Adipose tissue (tissue), 3 donors: ENCODE data around the gene SKA1. TPM values are rescaled to one million over a fixed set of nuclear protein-coding genes. Genes with fewer than 3 reads are reported as not detected.
"Not testable (repeated sequence)": the region's sequence is repeated elsewhere in the genome, so short reads cannot be mapped to it uniquely, and the experiment has no call there.

ENCODE experiments used
- H3K27ac ChIP-seq: one replicate; pipeline ENCODE4 v1.5.1; 2013; ENCODE audit warnings: low read depth, low read length
- WGBS, 3 donors: extraction: QIAGEN DNeasy Blood & Tissue Kit; methylation state at CpG; one replicate each; pipeline ENCODE4 v1.1.7; 2013; 5-methylcytosine and 5-hydroxymethylcytosine counted together
- polyA plus RNA-seq, 3 donors: library from polyadenylated mRNA; stranded (reverse); fragments of 200-250 nt; gene quantifications; one replicate each; pipeline ENCODE4 v1.2.3, GENCODE V29; 2013
- donor health status: healthy with polysubstance abuse.
- donor health status: Bipolar disorder and iron deficiency.
- donor health status: healthy.

SKA1 gene
- polyA plus RNA-seq, 3 donors, result 0.07 to 0.15 TPM; not detected in 1

DNA sequence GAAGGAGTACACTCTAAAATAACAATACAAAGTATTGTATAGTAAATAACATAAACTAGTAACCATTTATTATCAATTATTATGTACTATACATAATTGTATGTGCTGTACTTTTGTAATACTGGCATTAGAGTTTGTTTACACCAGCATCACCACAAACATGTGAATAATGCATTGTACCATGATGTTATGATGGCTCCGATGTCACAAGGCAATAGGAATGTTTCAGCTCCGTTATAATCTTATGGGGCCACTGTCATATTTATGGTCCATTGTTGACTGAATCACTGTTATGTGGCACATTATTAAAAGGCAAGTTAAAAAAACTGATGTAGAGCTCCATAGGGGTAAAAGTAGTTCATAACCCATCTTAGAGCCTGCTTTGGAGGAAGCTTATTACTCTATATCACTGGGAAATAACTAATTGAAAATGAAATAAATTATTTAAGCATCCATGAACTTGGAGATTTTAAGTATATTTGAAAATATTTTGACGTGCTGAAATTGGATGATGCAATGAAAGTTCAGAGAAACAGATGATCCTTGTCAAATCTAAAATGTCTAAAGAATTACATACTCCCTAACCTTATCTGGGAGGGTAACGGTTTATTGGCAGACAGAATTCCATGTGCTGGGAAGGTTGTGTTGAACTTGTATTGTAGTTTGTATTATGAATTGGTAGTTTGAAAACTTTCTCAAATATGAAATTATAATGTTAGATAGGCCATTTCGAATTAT, 2.4 kb downstream of the SKA1 start:
- 71 to 85% (median 83%) methylated on average over 5 of the region's 5 CpGs for WGBS, 3 donors
- H3K27ac ChIP-seq, result no peak overlapping the region

DNA sequence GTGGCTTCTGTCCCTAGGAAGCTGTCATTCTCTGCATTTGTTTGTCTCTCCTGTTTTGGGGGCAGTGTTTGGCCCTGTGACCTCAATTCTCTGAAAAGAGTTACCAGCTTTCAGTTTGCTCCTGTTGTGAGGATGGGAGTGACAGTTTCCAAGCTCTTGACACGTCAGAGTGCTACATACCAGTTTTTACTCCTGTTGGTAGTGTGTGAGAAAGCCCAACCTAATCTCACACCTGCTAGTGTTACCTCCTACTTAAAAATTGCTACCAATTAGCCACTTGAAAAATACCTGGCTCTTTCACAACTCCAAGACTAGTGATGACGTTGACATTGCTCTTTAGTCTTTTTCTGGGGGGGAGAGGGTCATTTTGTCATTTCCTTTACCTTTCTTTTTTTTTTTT, 14.1 kb downstream of the SKA1 start:
- WGBS, 3 donors, result 48 to 78% (median 73%) methylated on average over 2 of the region's 2 CpGs
- H3K27ac ChIP-seq, result no peak overlapping the region

- 71 to 98% (median 96%) methylated on average over 3 of the region's 3 CpGs for WGBS, 3 donors
Measured at GRCh38 chr18:50393802-50394201, 19.0 kb downstream of the SKA1 start.

DNA sequence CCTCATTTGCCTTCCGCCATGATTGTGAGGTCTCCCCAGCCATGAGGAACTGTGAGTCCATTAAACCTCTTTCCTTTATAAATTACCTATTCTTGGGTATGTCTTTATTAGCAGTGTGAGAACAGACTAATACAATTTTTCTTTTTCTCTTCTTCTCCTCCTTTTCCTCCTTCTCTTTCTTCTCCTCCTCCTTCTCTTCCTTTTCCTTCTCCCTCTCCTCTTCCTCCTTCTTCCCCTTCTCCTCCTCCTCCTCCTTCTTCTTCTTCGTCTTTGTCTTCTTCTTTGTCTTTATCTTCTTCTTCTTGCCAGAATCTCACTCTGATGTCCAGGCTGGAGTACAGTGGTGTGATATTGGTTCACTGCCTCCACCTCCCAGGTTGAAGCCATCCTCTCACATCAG, 20.2 kb downstream of the SKA1 start:
- 87 to 97% (median 93%) methylated on average over 2 of the region's 2 CpGs for WGBS, 3 donors
- H3K27ac ChIP-seq, result no peak overlapping the region

More at GRCh38 chr18:50393802-50394201, 19.0 kb downstream of the SKA1 start:
- H3K27ac ChIP-seq, result no peak overlapping the region

- WGBS, 3 donors, result 76 to 90% (median 89%) methylated on average over 5 of the region's 5 CpGs
- no peak overlapping the region for H3K27ac ChIP-seq
Measured at GRCh38 chr18:50396005-50396660, 21.3 kb downstream of the SKA1 start.

DNA sequence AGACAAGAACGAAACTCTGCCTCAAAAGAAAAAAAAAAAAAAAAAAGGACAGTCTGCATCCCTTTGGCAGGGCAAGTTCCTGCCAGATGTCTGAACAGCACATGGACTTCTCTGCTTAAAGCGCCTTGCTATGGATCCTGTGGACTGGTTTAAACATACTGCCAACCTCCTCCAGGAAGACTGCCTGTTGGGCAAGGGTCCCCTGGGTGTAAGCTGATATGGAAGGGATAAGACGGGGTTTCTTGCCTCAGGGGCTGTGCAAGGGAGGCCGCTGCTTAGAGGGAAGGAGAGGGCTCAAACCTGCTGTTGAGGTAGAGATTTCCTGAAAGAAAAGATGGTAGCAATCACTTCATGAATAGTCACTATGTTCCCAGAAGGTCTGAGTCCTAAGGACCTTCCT, 22.2 kb downstream of the SKA1 start:
- 91 to 95% (median 95%) methylated on average over 4 of the region's 4 CpGs for WGBS, 3 donors
- H3K27ac ChIP-seq, result no peak overlapping the region

- WGBS, 3 donors, result 29 to 58% (median 40%) methylated on average over 10 of the region's 10 CpGs
- no peak overlapping the region for H3K27ac ChIP-seq
Measured at GRCh38 chr18:50398099-50398498, 23.3 kb downstream of the SKA1 start.

DNA sequence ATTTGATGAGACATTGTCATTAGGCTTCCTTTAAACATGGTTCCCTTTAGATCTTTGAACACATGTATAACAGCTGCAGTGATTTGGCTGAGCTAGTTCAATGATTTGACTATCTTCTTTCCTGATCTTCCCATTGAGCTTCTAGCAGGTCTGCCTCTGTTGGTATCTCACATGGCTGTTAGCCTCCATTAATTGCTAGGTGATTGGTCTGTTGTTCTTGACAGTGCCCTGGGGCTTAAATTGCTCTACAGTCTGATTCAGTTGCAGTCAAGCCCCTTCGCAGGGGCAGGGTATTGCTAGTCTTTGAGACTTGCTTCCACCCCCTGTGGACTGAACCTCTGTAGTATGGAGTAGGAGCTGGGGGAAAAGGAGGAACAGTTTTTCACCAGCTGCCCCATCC, 24.1 kb downstream of the SKA1 start:
- 74 to 96% (median 96%) methylated on average over 1 of the region's 1 CpG for WGBS, 3 donors
- H3K27ac ChIP-seq, result no peak overlapping the region

DNA sequence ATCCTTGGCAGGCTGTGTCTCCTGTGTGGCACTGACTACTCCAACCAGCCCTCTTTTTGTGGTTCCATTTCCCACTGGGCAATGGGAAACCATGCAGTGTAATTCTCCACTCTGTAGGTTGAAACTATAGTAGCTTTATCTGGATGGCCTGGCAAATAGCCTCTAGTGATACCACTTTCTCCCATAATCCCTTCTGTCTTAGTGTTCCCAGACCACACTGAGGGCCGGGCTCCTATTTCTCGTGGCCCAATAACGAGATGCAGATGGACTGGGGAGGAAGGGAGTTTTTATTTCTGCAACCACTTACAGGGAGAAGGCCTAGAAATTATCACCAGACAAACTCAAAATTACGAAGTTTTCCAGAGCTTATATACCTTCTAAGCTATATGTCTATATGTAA, 24.7 kb downstream of the SKA1 start:
- no peak overlapping the region for H3K27ac ChIP-seq
- WGBS, 3 donors, result 66 to 96% (median 84%) methylated on average over 4 of the region's 4 CpGs

- 56 to 64% (median 61%) methylated on average over 5 of the region's 5 CpGs for WGBS, 3 donors
- not testable (repeated sequence) for H3K27ac ChIP-seq
Measured at GRCh38 chr18:50400438-50400837, 25.6 kb downstream of the SKA1 start.

- 37 to 59% (median 46%) methylated on average over 18 of the region's 18 CpGs for WGBS, 3 donors
Measured at GRCh38 chr18:50401295-50401694, 26.4 kb downstream of the SKA1 start.

GRCh38 chr18:50401888-50402287, 27.0 kb downstream of the SKA1 start:
- H3K27ac ChIP-seq, result no peak overlapping the region
- WGBS, 3 donors, result 8 to 14% (median 10%) methylated on average over 19 to 21 of the region's 21 CpGs

More at GRCh38 chr18:50401295-50401694, 26.4 kb downstream of the SKA1 start:
- H3K27ac ChIP-seq, result no peak overlapping the region

- H3K27ac ChIP-seq, result not testable (repeated sequence)
- 52 to 60% (median 57%) methylated on average over 13 of the region's 13 CpGs for WGBS, 3 donors
Measured at GRCh38 chr18:50404752-50405581, 30.1 kb downstream of the SKA1 start.

DNA sequence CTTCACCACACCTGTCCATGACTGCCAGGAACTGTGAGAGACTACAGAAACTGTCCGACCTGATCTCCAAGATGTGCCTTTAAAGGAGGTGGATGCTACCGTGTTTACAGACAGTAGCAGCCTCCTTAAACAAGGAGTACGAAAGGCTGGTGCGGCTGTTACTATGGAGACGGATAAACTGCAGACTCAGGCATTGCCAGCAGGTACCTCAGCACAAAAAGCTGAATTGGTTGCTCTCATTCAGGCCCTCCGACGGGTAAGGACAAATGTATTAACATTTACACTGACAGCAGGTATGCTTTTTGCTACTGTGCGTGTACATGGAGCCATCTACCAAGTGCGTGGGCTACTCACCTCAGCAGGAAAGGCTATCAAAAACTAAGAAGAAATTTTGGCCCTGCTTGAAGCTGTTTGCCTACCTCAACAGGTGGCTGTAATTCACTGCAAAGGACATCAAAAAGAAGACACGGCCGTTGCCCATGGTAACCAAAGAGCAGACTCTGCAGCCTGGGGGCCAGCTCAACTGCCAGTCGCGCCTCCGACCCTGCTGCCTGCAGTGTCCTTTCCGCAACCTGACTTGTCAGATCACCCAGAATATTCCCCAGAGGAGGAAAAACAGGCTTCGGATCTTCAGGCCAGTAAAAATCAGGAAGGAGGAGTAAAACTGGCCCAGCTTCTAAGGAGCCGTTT, 30.9 kb downstream of the SKA1 start:
- 51 to 75% (median 54%) methylated on average over 17 of the region's 17 CpGs for WGBS, 3 donors
- no peak overlapping the region for H3K27ac ChIP-seq

- WGBS, 3 donors, result 63 to 70% (median 68%) methylated on average over 5 of the region's 5 CpGs
Measured at GRCh38 chr18:50409236-50409635, 34.4 kb downstream of the SKA1 start.

DNA sequence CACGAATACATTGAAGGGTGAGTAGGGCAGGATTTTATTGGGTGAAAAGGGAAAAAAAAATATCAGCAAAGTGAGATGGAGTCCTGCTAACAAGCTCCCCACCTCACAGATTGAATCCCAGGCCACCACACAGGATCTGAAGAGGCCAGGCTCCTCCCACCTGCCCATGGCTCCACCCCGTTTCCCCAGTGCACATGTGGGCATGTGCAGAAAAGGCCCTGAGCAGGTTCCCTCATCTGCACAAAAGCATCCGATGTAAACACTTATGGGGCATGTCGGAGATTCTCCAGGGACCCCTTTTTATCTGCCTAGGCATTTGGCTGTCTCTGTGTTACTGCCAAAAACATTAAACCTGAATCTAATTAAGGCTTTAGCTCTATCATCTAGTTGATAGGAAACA, 35.2 kb downstream of the SKA1 start:
- 57 to 82% (median 65%) methylated on average over 4 of the region's 4 CpGs for WGBS, 3 donors
- H3K27ac ChIP-seq, result no peak overlapping the region

More at GRCh38 chr18:50409236-50409635, 34.4 kb downstream of the SKA1 start:
- no peak overlapping the region for H3K27ac ChIP-seq

DNA sequence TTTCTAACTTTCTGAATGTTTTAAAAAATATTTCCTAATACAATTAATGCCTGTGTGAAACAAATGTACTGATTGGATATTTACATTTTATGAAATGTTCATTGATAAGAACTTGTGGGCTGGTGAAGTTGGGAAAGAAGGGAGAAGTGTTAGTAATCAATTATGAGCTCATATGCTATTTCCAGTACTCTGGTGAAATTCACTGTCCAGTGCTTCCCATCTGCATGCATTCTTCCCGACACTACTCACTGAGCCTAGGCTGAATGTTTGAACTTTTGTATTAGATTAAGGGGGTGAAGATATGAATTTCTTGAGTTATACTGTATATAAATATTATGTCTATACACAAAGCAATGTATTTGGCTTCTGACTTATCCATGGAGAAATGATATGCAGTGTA, 36.0 kb downstream of the SKA1 start:
- 39 to 68% (median 64%) methylated on average over 1 of the region's 1 CpG for WGBS, 3 donors
- no peak overlapping the region for H3K27ac ChIP-seq

GRCh38 chr18:50416832-50417231, 42.0 kb downstream of the SKA1 start:
- WGBS, 3 donors, result 49 to 88% (median 85%) methylated on average over 2 to 3 of the region's 3 CpGs
- H3K27ac ChIP-seq, result not testable (repeated sequence)
